Measurements from ENCODE around the gene ERI3. TPM values are rescaled to one million over a fixed set of nuclear protein-coding genes. Genes with fewer than 3 reads are reported as not detected.

The ERI3 gene
- total RNA-seq, 1 experiment from 2014 or later = 141 TPM

DNA sequence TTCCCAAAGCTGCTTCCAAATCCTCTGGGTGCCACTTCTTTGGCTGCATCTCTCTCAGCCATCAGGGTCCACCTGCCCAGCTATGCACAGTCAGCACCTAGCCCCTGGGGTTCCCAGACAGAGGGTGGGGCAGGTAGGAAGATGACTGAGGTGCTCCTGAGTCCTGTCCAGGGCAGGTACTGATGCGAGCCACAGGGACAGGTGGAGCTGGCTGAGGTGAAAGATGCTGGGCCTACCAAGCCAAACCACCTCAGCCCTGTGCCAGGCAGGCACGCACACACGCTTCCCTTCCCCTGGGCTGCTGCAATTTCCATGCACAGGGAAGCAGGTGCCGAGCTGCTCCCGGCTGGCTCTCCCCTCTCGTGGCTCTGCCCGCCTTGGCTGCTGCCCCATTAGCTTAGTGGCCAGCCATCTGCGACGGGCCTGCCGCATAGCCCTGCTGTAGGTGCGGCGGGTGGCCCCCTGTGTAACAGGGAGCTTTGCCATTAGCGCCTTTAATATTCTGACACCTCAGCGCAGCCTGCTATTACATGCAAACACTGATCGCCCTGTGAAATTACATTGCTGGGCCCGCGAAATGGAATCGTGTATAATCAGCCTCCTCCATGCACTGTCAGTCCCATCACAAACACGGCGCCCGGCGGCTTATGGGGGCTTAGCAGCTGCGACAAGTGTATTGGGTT, 102.9 kb downstream of the ERI3 start:
- in situ Hi-C loops (cut with HindIII; ENCODE audit: low pct_unique_long_range_greater_than_20kb, low sequenced_read_pairs) = no loop called here
- DNase-seq (ENCODE audit: low read depth) = no peak

DNA sequence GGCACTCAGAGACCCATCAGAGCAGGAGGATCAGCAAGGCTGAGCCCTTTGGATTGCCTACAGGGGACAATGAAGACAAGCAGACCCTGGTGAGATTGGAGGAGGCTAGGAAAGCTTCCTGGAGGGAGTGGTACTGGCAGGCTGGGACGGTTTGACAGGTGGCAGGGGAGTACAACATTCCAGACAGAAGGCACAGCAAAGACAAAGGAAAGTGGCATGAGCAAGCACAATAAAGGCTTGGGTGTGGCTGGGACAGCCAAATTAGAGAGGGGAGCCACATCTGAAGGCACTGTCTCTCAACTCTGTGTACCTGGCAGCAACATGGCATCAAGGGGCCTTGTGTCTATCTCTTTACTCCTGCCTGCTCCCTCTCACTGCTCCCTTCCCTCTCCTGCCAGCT, 103.6 kb downstream of the ERI3 start:
- in situ Hi-C loops (cut with HindIII; ENCODE audit: low pct_unique_long_range_greater_than_20kb, low sequenced_read_pairs) = no loop called here

DNA sequence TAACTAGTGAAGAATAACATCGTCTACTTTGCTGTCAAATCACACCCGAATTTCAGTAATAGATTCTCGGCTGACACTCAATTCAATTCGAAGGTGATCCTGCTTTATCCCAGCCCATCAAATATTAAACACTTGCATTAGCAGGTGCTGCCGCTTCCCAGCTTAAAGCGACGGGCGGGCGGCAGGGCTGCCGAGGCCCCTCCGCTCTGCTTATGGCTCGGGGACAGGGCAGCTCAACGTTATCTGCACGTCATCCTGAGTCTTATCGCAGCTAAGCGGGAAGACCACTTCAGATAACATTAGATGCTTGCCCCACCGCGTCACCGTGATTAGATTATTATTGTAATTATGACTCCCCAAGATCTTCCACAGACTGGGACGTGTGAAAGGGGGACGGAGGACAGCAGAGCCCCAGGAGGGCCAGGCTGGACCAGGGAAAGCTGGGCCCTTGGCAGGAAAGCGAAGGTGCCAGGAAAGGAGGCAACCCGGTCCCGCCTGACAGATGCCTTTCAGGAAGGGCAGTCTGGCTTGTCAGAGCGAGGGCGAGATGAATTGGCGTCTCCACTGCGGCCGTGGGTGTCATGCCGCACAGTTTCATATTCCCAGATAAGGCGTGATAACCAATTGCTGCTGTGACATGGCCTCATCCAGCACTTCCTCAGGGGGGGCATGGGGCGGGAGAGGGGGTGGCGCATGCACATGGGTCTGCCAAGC, 104.8 kb downstream of the ERI3 start:
- DNase-seq (ENCODE audit: low read depth) = no peak
- in situ Hi-C loops (cut with HindIII; ENCODE audit: low pct_unique_long_range_greater_than_20kb, low sequenced_read_pairs) = no loop called here

More for the DNA sequence above, 103.6 kb downstream of the ERI3 start:
- no peak for DNase-seq (ENCODE audit: low read depth)

DNA sequence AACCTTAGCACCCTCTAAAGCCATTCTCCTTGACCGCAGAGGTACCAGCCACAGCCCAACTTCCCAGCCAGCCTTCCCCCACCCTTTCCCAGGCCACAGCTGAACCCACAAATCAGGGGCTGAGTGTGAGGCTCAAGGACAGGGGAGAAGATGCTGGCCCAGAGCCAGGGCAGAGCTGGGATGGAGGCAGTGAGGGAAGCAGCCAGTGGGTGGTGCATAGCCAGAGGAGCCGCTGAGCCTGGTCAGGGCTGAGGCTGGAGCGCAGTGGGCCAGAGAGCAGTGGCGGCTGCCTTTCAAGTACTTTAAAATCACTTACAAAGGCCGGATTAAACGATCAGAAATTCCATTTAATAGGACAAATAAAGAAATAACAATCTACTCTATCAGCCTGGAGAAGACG, 105.5 kb downstream of the ERI3 start:
- DNase-seq (ENCODE audit: low read depth) = no peak
- in situ Hi-C loops (cut with HindIII; ENCODE audit: low pct_unique_long_range_greater_than_20kb, low sequenced_read_pairs) = no loop called here

DNA sequence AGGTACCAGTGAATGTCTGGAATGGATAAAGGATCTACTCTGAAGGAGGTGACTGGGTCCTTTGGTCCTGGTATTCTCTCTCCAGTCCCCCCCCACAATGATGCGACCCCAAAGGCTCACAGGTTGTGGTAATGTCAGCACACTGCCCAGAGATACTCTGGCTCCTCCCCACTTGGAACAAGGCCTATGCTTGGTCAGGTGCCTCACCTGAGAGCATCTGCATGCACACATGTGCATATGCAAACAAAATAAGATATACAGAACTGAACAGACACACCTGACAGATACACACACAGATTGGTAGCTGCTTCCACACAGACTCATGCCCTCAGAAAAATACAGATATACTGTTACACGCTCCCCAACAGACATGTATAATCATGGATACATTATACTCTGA, 108.3 kb downstream of the ERI3 start:
- in situ Hi-C loops (cut with HindIII; ENCODE audit: low pct_unique_long_range_greater_than_20kb, low sequenced_read_pairs) = no loop called here
- DNase-seq (ENCODE audit: low read depth) = no peak

DNA sequence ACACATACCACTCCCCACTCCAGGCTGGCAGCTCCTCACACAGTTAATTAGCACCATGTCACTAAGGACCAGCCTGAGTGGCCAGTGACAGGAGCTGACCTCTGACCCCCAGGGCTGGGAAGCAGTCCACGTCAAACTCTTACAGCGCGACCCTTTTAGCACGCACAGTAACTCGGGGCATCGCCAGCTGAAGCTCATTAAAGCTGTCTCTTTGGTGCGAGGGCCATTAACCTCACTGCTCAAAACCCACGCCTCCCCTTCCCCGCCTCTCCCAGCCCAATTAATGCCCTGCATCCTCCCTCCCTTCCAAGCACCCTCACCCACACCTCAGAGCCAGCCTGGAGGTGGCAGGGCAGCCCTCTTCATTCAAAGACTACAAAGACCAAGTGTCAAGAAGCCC, 110.1 kb downstream of the ERI3 start:
- DNase-seq (ENCODE audit: low read depth) = no peak
- in situ Hi-C loops (cut with HindIII; ENCODE audit: low pct_unique_long_range_greater_than_20kb, low sequenced_read_pairs) = no loop called here

DNA sequence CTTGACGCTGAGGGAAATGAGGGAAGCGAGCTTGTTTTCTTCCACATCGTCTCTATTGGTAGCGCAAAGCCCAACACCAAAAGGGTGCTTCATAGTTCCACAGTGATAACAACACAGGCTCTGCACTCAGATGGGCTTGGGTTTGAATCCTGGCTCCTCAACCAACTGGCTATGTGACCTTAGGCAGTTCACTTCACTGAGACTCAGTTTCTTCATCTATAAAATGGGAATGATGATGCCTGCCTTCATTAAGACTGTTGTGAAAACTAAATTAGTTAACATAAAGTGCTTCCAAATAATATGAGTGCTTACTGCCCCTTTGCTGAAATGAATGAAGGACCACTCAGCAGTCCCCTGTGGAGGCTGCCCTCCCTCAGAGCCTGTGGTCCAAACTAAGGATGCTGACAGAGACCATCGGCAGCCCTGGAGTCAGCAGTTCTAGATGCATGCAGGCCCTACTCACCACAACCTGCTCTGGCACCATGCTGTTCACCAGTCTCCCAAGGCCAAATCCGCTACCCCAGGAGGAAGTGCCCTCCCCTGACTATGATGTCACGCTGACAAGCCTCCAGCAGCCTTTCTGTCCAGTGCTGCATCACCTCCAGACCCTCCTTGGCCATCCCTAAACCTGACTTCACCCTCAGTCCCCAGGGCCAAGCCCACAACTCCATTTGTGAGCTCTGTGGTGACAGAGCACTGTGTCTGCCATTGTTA, 111.1 kb downstream of the ERI3 start:
- DNase-seq (ENCODE audit: low read depth) = no peak
- in situ Hi-C loops (cut with HindIII; ENCODE audit: low pct_unique_long_range_greater_than_20kb, low sequenced_read_pairs) = no loop called here

DNA sequence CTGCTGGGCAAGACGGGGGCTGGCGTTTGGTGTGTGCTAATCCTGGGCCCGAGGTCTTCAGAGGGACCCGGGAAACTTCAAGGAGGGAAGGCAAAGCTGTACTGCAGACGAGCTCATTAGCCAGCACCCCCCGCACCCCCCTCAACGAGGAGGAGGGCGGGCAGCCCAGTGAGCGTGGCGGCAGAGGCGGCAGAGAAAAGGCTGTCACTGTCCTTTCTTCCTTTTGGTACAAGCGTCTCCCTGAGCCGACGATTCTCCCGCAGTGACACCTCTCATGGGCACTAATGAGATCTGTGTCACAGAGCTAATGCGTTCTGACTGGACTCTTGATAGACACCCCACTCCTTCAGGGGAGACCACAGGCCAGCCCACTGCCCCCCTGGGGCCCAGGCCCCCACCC, 112.3 kb downstream of the ERI3 start:
- in situ Hi-C loops (cut with HindIII; ENCODE audit: low pct_unique_long_range_greater_than_20kb, low sequenced_read_pairs) = no loop called here
- no peak for DNase-seq (ENCODE audit: low read depth)

DNA sequence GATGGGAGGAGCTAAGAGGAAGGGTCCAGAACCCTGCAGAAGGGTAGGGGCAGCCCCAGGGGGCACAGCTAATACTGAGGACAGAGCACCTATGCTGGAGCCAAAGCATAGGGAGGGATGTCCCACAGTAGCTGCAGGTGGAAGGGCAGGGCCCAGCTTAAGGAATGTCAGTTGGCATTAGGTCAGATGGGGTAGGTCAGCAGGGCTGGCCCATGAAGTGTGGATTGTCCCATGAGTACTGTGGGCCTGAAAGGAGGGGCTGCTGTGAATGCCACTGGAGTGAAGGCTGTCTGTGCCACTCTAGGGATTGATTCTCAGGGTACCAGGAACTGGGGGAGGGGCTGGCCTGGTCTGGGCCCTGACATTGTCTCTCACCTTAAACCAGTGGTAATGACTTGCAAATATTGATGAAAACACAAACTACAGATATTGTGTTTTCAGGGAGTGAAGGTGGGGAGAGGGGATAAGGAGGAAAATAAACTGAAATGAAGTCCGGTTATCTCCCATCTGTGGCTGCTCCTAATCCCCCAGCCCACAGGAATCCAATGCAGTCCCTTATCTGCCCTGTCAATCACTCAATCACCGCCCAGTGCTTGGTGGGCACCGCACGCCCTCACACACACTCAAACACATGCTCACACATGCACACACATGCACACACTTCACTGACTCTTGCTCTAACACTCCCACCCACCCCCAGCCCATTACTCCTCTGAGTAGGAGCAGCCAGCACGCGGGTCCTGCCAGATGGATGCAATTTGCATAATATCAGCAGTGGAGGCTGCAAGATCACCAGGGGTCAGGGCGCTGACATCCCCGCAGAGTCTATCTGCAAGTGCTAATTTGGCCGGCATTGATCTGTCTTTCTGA, 114.0 kb downstream of the ERI3 start:
- in situ Hi-C loops (cut with HindIII; ENCODE audit: low pct_unique_long_range_greater_than_20kb, low sequenced_read_pairs) = no loop called here
- no peak for DNase-seq (ENCODE audit: low read depth)

DNA sequence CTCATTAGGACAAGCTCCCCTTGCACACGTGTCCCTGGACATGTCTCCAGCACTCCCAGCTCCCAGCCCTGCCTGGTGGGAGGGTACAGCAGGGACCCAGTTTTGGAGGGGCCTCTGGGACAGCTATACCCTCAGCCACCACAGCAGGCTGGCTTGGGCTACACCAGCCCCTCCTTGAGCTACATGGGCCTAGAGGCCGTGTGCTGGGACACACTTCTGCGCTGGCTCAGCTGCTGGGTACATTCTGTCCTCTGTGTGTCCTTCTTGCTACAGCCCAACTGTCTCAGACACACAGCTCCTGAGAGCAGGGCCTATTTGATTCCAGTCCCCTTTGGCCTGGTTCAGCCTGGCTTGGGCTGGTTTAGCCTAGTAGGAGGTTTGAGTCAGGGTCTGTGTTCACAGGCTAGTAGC, 115.1 kb downstream of the ERI3 start:
- no peak for DNase-seq (ENCODE audit: low read depth)
- in situ Hi-C loops (cut with HindIII; ENCODE audit: low pct_unique_long_range_greater_than_20kb, low sequenced_read_pairs) = no loop called here

DNA sequence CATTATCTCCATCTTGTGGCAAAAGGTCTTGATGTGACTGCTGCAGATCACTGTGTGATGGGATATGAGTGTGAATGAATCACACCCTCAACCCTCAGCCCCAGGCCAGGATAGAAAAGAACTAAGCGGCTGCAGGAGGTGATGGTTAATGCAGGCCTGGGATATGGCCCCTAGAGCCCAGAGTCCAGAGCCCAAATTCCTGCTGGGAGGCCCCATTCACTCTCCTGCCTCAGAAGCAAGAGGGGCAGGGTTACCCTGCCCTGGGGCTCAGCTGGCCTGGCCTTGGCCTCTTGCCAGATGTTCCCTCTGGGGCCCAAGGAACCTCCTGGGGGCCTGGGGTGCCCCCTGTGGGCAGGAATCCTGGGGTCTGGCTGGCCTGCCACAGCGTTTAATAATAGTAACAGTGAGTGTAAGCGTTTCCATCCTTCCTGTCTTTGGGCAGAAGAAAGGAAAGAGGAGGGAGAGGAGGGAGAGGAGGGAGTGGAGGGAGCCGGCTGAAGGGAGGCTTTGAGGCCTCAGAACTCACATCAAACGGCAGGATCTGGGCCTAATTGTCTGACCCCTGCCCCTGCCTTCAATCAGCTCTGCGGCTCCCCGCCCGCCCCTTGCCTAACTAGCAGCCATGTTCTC, 115.6 kb downstream of the ERI3 start:
- in situ Hi-C loops (cut with HindIII; ENCODE audit: low pct_unique_long_range_greater_than_20kb, low sequenced_read_pairs) = no loop called here
- no peak for DNase-seq (ENCODE audit: low read depth)

DNA sequence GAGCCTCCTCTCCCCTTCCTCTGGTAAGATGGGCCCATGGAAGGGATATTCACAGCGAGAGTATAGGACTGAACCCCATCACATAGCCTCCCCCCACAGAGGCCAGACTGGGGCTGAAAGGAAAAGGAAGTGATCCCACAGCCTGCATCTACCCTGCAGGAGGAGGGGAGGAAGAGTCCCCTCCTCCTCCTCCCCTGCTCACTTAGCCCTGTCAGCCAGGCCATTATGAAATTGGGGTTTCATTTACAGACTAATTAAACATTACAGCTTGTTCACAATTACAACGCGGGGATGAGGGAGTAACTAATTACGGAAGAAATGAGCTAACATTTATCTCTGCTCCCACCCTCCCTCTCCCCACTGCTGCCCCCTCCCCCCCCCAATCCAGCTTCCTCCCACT, 116.4 kb downstream of the ERI3 start:
- in situ Hi-C loops (cut with HindIII; ENCODE audit: low pct_unique_long_range_greater_than_20kb, low sequenced_read_pairs) = no loop called here
- no peak for DNase-seq (ENCODE audit: low read depth)

DNA sequence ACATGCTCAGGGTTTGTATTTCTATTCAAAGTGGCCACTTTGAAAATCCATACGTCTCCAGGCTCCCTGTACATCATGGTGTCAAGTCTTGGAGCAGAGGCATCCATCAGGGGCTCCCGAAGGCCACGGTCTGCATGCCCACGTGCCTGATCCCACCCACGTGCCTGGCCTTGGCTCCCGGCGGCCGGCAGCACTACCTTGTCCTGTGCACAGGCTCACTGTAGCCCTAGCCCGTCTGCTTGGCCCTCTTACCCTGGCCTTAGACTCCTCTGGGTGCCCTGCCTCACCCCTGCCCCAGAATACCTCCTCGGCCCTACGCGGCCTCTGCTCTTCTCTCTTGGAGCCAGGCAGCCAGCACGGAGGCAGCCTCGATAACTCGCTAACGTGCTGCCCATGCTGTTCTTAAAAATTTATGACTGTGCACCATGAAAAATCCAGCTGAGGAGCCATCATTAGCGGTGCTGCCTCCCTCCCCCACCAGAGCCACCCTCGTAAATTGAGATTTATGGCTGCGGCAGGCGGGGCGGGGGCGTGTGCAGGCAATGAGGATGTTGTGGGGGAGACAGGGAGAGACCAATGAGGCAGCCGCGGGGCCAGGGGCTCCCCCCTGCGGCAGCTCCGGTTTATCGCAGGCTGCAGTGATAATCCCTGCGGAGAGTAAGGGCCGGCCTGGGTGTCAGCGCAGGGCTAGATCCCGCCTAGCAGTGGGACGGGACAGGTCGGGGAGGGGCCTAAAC, 117.2 kb downstream of the ERI3 start:
- DNase-seq (ENCODE audit: low read depth) = no peak
- in situ Hi-C loops (cut with HindIII; ENCODE audit: low pct_unique_long_range_greater_than_20kb, low sequenced_read_pairs) = no loop called here

DNA sequence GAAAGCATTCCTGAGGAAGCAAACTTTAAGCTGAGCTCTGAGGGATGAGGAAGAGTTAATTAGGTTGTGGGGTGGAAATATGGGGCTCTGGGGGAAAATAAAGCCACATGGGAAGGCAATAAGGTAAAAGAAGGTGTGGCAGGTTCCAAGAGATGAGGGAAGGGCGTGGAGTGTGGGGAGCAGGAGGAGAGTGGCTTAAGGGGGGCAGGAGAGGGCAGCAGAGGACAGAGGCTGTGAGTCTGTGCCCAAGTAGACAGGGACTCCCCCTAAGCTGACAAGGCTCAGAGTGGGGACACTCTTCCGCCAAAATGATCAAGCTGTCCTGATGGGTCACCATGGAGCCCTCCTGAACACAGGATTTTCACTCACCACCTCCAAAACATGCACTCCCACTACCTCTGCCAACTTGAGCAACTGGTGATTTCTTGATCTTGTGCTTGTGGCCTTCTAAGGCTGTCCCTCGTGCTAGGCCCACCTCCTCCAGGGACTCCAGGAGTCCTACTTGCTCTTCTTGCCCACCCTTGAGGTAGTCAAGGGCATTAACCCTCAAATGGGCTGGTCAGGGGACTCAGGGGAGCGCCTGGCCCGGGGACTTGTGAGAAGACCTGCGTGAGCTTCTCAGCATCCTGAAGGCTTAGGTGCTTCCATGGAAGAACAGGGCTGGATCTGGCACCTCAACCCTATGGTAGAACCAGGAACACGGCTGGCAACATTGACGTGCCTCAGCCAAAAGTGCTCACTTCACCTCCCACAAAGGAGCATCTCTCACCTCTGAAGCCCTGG, 118.4 kb downstream of the ERI3 start:
- in situ Hi-C loops (cut with HindIII; ENCODE audit: low pct_unique_long_range_greater_than_20kb, low sequenced_read_pairs) = no loop called here
- DNase-seq (ENCODE audit: low read depth) = no peak

DNA sequence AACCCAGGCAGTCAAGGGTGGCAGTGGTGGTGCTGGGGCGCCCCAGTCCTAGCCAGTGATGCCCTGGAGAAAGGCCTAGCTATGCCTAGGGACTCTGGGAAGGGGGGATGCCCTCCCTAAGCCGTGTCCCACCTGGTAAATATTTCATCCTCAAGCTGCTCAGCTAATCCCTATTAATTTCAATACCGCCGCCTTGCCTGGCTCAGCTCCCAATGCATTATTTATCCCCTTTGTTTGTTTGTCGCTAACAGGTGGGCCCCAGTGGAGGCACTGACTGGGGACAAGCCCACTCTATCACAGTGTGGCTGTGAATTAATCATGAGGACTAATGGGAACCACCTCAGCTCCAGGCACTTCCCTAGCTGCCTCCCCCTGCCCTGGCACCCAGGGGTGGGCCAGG, 119.2 kb downstream of the ERI3 start:
- in situ Hi-C loops (cut with HindIII; ENCODE audit: low pct_unique_long_range_greater_than_20kb, low sequenced_read_pairs) = no loop called here
- no peak for DNase-seq (ENCODE audit: low read depth)

DNA sequence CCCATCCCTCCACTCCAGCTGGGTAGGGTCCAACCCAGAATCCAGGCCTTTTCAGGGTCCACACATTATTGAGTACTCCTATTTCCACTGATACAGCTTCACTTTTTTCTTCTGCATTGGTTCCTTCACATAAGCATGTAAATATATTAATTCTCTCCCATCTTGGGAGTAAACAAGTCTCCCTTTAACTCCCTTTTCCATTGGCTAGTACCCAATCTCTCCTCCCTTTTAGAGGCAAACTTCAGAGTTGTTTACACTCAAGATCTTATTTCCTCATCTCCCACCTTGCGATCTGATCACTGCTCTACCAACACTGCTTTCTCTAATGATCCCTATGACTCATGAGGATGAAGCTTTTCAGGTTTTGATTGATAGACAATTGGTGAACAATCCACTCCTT, 121.5 kb downstream of the ERI3 start:
- no peak for DNase-seq (ENCODE audit: low read depth)
- in situ Hi-C loops (cut with HindIII; ENCODE audit: low pct_unique_long_range_greater_than_20kb, low sequenced_read_pairs) = no loop called here

DNA sequence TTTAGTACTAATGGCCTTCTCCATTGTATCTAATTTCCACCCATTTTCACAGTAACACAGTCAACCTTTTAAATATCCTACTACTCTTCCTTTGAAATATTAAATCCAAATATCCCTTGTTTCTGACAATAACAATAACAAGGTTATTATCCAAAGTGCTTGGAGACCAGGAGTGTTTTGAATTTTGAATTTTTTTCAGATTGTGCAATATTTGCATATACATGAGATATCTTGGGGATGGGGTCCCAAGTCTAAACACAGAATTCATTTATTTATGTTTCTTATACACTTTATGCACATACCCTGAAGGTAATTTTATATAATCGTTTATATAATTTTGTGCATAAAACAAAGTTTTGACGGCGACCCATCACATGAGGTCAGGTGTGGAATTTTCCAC, 124.3 kb downstream of the ERI3 start:
- in situ Hi-C loops (cut with HindIII; ENCODE audit: low pct_unique_long_range_greater_than_20kb, low sequenced_read_pairs) = no loop called here
- no peak for DNase-seq (ENCODE audit: low read depth)

Measured in Caki2 (cell line).